Activated T-helper 1 cell treated with anti-CD3 and anti-CD28 coated beads, Interleukin-2, amount 50 U/mL, for 16 hours (primary cell): ENCODE results near the gene GTF2F1.
"Not testable (repeated sequence)": the region's sequence is repeated elsewhere in the genome, so short reads cannot be mapped to it uniquely, and the experiment has no call there.

Source experiments
- DNase-seq, 2 donors: peaks; one replicate each; pipeline ENCODE4 v3.0.0-alpha.2; 2020; ENCODE audit warnings: low read depth in 1 of 2, low spot score in 1 of 2

GTF2F1 gene

DNA sequence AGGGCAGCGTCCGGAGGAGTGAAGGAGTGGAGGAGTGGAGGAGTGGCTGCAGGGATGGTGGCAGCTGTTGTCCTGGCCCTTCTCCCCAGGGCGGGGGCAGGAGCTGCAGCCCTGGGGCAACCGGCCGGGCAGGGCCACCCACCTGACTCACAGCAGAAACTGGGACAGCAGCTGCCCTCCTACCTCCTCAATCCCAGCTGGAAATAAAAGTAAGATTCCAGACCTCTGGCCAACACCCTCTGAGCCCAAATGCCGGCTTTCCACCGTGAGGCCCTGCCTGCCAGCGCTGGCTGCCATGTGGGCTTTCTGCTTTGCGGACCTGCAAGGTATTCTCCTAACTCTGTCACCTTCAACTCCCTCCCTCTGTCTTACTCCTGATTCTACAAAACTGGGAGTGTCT is 35.0 kb downstream of the GTF2F1 start:
- DNase-seq: no peak

DNA sequence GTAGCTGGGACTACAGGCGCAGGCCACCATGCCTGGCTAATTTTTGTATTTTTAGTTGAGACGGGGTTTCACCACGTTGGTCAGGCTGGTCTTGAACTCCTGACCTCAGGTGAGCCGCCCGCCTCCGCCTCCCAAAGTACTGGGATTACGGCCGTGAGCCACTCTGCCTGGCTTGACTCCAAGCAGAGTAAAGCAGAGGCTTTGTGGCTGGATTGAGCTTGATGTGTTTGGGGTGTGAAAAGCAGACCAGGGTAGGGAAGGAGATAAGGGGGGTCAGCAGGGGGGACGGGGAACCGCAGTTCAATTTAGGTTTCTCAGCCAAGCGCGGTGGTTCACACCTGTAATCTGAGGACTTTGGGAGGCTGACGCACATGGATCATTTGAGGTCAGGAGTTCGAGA is 35.8 kb downstream of the GTF2F1 start:
- DNase-seq: no peak

DNA sequence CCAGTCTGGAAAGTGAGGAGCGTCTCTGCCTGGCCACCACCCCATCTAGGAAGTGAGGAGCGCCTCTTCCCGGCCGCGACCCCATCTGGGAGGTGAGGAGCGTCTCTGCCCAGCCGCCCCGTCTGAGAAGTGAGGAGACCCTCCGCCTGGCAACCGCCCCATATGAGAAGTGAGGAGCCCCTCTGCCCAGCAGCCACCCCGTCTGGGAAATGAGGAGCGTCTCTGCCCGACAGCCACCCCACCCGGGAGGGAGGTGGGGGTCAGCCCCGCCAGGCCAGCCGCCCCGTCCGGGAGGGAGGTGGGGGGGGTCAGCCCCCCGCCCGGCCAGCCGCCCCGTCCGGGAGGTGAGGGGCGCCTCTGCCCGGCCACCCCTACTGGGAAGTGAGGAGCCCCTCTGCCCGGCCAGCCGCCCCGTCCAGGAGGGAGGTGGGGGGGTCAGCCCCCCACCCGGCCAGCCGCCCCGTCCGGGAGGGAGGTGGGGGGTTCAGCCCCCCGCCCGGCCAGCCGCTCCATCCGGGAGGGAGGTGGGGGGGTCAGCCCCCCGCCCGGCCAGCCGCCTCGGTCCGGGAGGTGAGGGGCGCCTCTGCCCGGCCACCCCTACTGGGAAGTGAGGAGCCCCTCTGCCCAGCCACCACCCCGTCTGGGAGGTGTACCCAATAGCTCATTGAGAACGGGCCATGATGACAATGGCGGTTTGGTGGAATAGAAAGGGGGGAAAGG is 37.5 kb downstream of the GTF2F1 start:
- DNase-seq: not testable (repeated sequence)

- DNase-seq: no peak
Observed at GRCh38 chr19:6354098-6354674, 38.8 kb downstream of the GTF2F1 start.

DNA sequence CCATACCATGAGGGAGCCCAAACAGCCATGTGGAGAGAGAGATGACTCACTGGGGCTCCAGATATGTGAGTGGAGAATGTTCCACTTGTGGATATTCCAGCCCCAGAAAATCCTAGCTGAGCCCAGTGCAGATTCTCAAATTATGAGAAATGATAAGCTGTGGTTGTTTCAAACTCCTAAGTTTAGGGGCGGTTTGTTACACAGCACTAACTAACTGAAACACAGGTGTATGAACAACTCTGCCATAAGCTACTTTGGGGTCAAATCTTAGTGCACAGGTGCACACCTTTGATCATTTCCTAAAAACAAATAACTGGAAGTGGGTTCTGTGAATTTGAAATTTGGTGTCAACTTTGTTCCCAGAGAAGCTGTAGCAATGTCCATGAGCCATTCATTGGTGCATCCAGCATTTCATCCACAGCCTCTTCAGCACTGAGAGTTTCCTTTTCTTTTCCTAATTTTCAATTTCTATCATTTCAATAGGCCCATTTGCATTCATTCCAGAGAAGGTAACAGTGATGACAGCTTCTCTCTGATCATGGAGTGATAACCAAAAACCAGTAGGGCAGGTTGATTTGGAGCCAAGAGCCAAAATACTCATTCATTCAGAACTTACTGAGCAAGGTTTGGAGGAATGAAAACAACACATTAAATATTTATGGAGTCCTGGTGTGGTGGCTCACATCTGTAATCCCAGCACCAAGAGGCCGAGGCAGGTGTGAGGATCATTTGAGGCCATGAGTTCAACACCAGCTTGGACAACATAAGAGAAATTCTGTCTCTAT is 40.4 kb downstream of the GTF2F1 start:
- DNase-seq: no peak

- DNase-seq: no peak
Observed at GRCh38 chr19:6350688-6351087, 42.3 kb downstream of the GTF2F1 start.

GRCh38 chr19:6349271-6349670 is 43.7 kb downstream of the GTF2F1 start:
- DNase-seq: not testable (repeated sequence)

- DNase-seq: no peak
Observed at GRCh38 chr19:6343462-6343861, 49.5 kb downstream of the GTF2F1 start.

GRCh38 chr19:6340493-6341201 is 52.3 kb downstream of the GTF2F1 start:
- no peak for DNase-seq

- DNase-seq: no peak
Observed at GRCh38 chr19:6334490-6335285, 58.3 kb downstream of the GTF2F1 start.

GRCh38 chr19:6333439-6333838 is 59.5 kb downstream of the GTF2F1 start, which contains the start of gene ACER1:
Gene ACER1 (minus strand): TSS chr19:6333612. CDS start chr19:6333551, 61 bp downstream.
- no peak for DNase-seq
